Measurements from ENCODE around the gene EHMT1.
"Not testable (repeated sequence)": the region's sequence is repeated elsewhere in the genome, so short reads cannot be mapped to it uniquely, and the experiment has no call there.

Gene EHMT1

DNA sequence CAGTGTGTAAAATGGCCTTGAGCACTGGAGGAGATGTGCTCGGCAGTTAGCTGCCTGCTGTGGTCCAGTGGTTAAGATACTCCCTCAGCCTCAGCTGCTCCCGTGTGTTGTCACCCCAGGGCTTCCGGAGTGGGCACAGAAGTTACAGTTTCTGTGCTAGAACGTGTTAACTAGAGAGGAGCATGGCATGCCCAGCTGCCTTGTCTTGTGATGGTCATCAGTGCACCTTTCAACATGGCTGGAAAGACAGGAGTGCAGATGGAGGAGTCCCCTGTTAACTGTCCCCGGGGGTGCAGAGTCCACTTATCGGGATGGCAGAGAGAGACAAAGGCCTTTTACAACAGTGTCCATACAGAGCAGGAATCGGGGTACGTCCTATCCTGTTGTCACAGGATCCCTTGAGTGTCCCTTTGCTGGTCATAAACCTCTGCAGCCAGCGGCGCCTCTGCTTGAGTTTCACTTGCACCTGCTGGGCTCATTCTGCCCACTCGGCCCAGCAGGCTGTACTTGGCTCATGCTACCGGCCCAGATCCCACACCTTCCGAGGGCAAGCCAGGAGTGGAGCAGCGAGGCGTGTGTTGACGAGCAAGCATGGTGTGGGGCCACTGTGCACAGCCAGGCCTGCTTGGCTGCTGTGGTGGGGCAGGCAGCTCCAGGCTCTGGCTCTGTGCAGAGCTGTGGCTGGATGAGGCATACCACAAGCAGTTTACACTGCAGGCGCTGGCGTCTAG, 112.6 kb downstream of the EHMT1 start:
- DNase-seq, result no peak
- H3K4me3 ChIP-seq (ENCODE audit: low read depth, low read length), result no peak overlapping the region
- H3K9me3 ChIP-seq (ENCODE audit: severe bottlenecking), result peaks cover 13% of the 10 kb centered on the region
- H3K27me3 ChIP-seq (ENCODE audit: insufficient read depth, low read depth, severe bottlenecking), result no peaks in the 10 kb centered on the region
- no peak for TF ChIP-seq CTCF (IDR thresholded peaks at IDR 0.05; ENCODE audit: low read depth, low read length)
- no peak overlapping the region for H3K27ac ChIP-seq
- H3K36me3 ChIP-seq, result peaks cover 82% of the 10 kb centered on the region

GRCh38 chr9:137731947-137732813, 113.4 kb downstream of the EHMT1 start:
- peaks cover 81% of the 10 kb centered on the region for H3K36me3 ChIP-seq
- no peak overlapping the region for H3K4me3 ChIP-seq (ENCODE audit: low read depth, low read length)
- no peaks in the 10 kb centered on the region for H3K27me3 ChIP-seq (ENCODE audit: insufficient read depth, low read depth, severe bottlenecking)
- no peak for DNase-seq
- no peak for TF ChIP-seq CTCF (IDR thresholded peaks at IDR 0.05; ENCODE audit: low read depth, low read length)
- H3K9me3 ChIP-seq (ENCODE audit: severe bottlenecking), result peaks cover 13% of the 10 kb centered on the region
- H3K27ac ChIP-seq, result no peak overlapping the region

DNA sequence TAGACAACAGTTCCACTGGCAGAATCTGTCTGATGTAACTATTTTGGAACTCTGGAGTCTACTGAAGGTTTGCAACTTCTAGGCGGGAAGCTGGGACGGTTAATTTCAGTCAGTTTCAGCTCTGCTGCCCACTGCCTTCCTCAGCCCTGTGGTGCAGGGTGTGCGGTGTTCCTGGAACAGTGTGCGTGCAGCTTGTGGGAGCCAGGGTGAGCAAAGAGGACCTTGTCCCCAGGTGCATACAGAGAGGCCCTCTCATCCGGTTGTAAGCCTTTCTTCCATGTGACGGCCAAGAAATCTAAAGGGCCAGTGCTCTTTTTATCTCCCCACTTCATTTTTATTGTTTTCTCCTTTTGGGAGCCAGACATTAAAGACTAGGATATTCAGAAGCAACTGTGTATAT, 114.6 kb downstream of the EHMT1 start:
- peaks cover 13% of the 10 kb centered on the region for H3K9me3 ChIP-seq (ENCODE audit: severe bottlenecking)
- H3K4me3 ChIP-seq (ENCODE audit: low read depth, low read length), result no peak overlapping the region
- H3K27me3 ChIP-seq (ENCODE audit: insufficient read depth, low read depth, severe bottlenecking), result no peaks in the 10 kb centered on the region
- peaks cover 72% of the 10 kb centered on the region for H3K36me3 ChIP-seq
- DNase-seq, result no peak
- no peak overlapping the region for H3K27ac ChIP-seq
- no peak for TF ChIP-seq CTCF (IDR thresholded peaks at IDR 0.05; ENCODE audit: low read depth, low read length)

DNA sequence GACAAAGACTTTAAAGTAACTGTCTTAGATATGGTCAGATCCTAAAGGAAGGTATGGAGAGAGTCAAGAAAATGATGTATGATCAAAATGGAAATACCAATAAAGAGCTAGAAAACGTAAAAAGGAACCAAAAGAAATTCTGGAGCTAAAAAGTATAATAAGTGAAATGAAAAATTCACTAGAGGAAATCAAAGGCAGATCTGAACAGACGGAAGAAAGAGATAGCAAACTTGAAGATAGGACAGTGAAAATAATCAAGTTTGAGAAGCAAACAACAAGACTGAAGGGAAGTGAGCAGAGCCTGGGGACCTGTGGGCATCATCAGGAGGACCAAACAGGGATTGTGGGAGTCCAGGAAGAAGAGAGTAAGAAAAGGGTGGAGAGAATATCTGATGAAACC, 115.4 kb downstream of the EHMT1 start:
- H3K27me3 ChIP-seq (ENCODE audit: insufficient read depth, low read depth, severe bottlenecking), result no peaks in the 10 kb centered on the region
- DNase-seq, result no peak
- H3K27ac ChIP-seq, result no peak overlapping the region
- peaks cover 13% of the 10 kb centered on the region for H3K9me3 ChIP-seq (ENCODE audit: severe bottlenecking)
- TF ChIP-seq CTCF (IDR thresholded peaks at IDR 0.05; ENCODE audit: low read depth, low read length), result no peak
- peaks cover 65% of the 10 kb centered on the region for H3K36me3 ChIP-seq
- H3K4me3 ChIP-seq (ENCODE audit: low read depth, low read length), result no peak overlapping the region

DNA sequence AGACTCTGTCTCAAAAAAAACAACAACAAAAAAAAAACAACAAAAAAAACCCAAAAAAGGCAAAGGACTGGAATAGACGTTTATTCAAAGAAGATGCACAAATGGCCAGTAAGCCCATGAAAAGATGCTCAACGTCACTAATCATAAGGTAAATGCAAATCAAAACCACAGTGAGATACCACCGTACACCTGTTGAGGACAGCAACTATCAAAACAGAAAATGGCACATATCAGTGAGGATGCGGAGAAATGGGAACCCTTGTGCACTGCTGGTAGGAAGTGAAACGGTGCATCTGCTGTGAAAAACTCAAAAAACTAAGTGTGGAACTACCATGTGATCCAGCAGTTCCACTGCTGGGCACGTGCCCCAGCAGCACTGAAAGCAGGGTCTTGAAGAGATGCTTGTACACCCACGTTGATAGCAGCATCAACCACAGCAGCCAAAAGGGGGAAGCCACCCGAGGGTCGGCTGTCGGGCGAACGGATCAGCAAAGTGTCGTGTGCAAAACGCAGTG, 119.4 kb downstream of the EHMT1 start:
- H3K4me3 ChIP-seq (ENCODE audit: low read depth, low read length), result not testable (repeated sequence)

DNA sequence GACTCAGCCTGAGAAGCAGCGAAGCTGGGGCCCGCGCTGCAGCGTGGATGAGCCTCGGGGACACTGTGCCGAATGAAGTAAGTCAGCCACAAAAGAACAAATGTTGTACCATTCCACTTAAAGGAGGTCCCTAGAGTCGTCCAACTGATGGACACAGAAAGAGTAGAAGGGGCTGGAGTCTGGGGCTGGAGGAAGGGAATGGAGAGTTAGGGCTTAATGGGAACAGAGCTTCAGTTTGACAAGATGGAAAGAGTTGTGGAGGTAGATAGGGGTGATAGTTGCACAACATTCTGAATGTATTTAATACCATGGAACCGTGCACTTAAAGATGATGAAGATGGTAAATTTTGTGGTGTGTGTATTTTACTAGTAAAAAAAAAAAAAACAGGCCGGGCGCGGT, 119.9 kb downstream of the EHMT1 start:
- DNase-seq, result no peak
- Histone ChIP-seq H3K4me3 (ENCODE audit: low read depth, low read length) (no peak overlapping the region), H3K36me3 (peaks cover 44% of the 10 kb centered on the region), H3K27me3 (ENCODE audit: insufficient read depth, low read depth, severe bottlenecking) (no peaks in the 10 kb centered on the region), H3K9me3 (ENCODE audit: severe bottlenecking) (peaks cover 13% of the 10 kb centered on the region), H3K27ac (no peak overlapping the region)
- TF ChIP-seq CTCF (IDR thresholded peaks at IDR 0.05; ENCODE audit: low read depth, low read length), result no peak

More for the DNA sequence above, 119.4 kb downstream of the EHMT1 start:
- Histone ChIP-seq H3K9me3 (ENCODE audit: severe bottlenecking) (peaks cover 13% of the 10 kb centered on the region), H3K36me3 (peaks cover 44% of the 10 kb centered on the region)
- H3K27me3 ChIP-seq (ENCODE audit: insufficient read depth, low read depth, severe bottlenecking); H3K27ac ChIP-seq; DNase-seq: not testable (repeated sequence)
